LNCAP (cell line): Measurements from ENCODE around the gene FGFR2.

ENCODE experiments used
- CTCF ChIP-seq: fragments of 450-650 bp; IDR thresholded peaks from 2 replicates; pipeline ENCODE4 v1.5.1; 2017; ENCODE audit warnings: mild to moderate bottlenecking

Gene FGFR2

GRCh38 chr10:121449482-121449924, 148.7 kb downstream of the FGFR2 start:
- TF ChIP-seq CTCF, result no peak

- no peak for TF ChIP-seq CTCF
Measured at GRCh38 chr10:121448766-121449421, 149.3 kb downstream of the FGFR2 start.

- TF ChIP-seq CTCF, result no peak
Measured at GRCh38 chr10:121444520-121445165, 153.6 kb downstream of the FGFR2 start.

- TF ChIP-seq CTCF, result no peak
Measured at GRCh38 chr10:121442086-121442935, 155.9 kb downstream of the FGFR2 start.

- no peak for TF ChIP-seq CTCF
Measured at GRCh38 chr10:121440461-121440860, 157.8 kb downstream of the FGFR2 start.

- TF ChIP-seq CTCF, result no peak
Measured at GRCh38 chr10:121438333-121438732, 159.9 kb downstream of the FGFR2 start.

- no peak for TF ChIP-seq CTCF
Measured at GRCh38 chr10:121437596-121437995, 160.6 kb downstream of the FGFR2 start.
